ENCODE results near the gene CADPS2. TPM values are rescaled to one million over a fixed set of nuclear protein-coding genes. Genes with fewer than 3 reads are reported as not detected.

CADPS2 gene
- total RNA-seq, 1 donor from 2014 or later, result 3.1 TPM

GRCh38 chr7:122482212-122482611 lies 404.0 kb downstream of the CADPS2 start:
- no peak for TF ChIP-seq CTCF (conservative IDR thresholded peaks at IDR 0.05)
- Mint-ChIP-seq H3K36me3 (ENCODE audit: low read depth) (no peaks in the 10 kb centered on the region), H3K4me3 (no peak overlapping the region), H3K27me3 (ENCODE audit: low read depth) (no peaks in the 10 kb centered on the region), H3K4me1 (no peaks in the 10 kb centered on the region), H3K27ac (ENCODE audit: unreplicated experiment) (no peak overlapping the region), H3K9me3 (no peaks in the 10 kb centered on the region)
- no peak for DNase-seq (ENCODE audit: low read depth, low spot score)

GRCh38 chr7:122470859-122471258 lies 415.4 kb downstream of the CADPS2 start:
- H3K36me3 Mint-ChIP-seq (ENCODE audit: low read depth), result no peaks in the 10 kb centered on the region
- H3K27me3 Mint-ChIP-seq (ENCODE audit: low read depth), result no peaks in the 10 kb centered on the region
- no peak overlapping the region for H3K27ac Mint-ChIP-seq (ENCODE audit: unreplicated experiment)
- DNase-seq (ENCODE audit: low read depth, low spot score), result no peak
- no peaks in the 10 kb centered on the region for H3K9me3 Mint-ChIP-seq
- no peak overlapping the region for H3K4me3 Mint-ChIP-seq
- H3K4me1 Mint-ChIP-seq, result peaks cover 31% of the 10 kb centered on the region
- TF ChIP-seq CTCF (conservative IDR thresholded peaks at IDR 0.05), result no peak

DNA sequence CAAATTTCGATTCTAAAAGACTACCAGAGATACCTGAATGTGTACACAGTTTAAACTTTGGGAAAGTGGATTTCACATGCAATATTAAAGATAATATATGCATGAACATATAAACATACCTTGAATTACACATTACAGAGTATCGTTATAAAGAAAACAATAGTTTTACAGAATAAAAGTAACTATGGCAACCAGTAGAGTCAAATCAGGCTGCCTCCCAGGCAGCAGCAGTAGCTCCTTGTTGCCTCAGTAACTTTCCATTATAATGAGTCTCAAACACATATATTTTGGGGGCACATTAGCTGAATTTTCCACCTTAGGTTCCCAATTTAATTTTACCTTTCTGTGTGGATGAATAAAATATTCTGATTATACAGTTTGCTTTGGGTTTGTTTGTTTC lies 417.3 kb downstream of the CADPS2 start:
- no peaks in the 10 kb centered on the region for H3K27me3 Mint-ChIP-seq (ENCODE audit: low read depth)
- H3K27ac Mint-ChIP-seq (ENCODE audit: unreplicated experiment), result no peak overlapping the region
- no peak for DNase-seq (ENCODE audit: low read depth, low spot score)
- no peak for TF ChIP-seq CTCF (conservative IDR thresholded peaks at IDR 0.05)
- no peaks in the 10 kb centered on the region for H3K9me3 Mint-ChIP-seq
- no peak overlapping the region for H3K4me3 Mint-ChIP-seq
- peaks cover 31% of the 10 kb centered on the region for H3K4me1 Mint-ChIP-seq
- no peaks in the 10 kb centered on the region for H3K36me3 Mint-ChIP-seq (ENCODE audit: low read depth)

DNA sequence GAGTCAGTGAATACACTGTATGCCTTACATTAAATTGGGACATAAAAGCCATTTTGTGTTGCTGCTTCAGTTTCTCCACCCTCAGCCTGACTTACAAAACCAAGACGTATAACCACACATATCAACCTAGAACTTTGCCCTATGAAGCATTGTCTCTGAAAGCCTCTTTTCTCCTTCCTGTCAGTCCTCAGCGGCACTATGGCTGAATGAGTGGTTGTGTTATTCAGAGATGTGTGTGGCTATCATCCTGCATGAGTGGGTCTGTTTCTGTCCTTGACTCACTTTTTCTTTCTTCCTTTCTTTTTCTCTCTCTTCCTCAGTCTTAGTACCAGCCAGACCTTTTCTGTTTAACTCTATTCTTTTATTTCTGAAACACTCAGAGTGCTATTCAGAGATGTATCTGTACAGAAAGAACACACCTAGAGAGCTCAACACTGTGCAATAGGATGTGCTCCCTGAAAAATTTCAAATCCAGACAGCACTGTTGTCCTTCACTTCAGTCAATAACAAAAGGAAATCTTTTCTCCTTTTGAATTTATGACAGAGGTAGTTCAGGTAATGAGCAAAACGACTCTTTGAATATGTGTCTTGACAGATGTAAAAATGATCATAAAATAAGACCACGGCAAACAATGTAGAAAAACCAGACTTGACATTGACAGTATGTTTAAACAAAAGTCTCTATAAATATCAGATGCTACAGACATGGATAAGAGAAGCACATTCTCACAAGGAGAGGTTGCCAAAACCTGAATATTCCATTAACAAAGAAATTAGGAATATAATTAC lies 418.4 kb downstream of the CADPS2 start:
- Mint-ChIP-seq H3K4me3 (no peak overlapping the region), H3K27me3 (ENCODE audit: low read depth) (no peaks in the 10 kb centered on the region), H3K9me3 (no peaks in the 10 kb centered on the region), H3K36me3 (ENCODE audit: low read depth) (no peaks in the 10 kb centered on the region), H3K27ac (ENCODE audit: unreplicated experiment) (no peak overlapping the region), H3K4me1 (peaks cover 31% of the 10 kb centered on the region)
- DNase-seq (ENCODE audit: low read depth, low spot score), result no peak
- TF ChIP-seq CTCF (conservative IDR thresholded peaks at IDR 0.05), result no peak

- H3K4me1 Mint-ChIP-seq, result peaks cover 31% of the 10 kb centered on the region
- no peaks in the 10 kb centered on the region for H3K36me3 Mint-ChIP-seq (ENCODE audit: low read depth)
- DNase-seq (ENCODE audit: low read depth, low spot score), result no peak
- no peaks in the 10 kb centered on the region for H3K27me3 Mint-ChIP-seq (ENCODE audit: low read depth)
- H3K9me3 Mint-ChIP-seq, result no peaks in the 10 kb centered on the region
- H3K27ac Mint-ChIP-seq (ENCODE audit: unreplicated experiment), result no peak overlapping the region
- no peak for TF ChIP-seq CTCF (conservative IDR thresholded peaks at IDR 0.05)
- H3K4me3 Mint-ChIP-seq, result no peak overlapping the region
These were observed 421.0 kb downstream of the CADPS2 start for GRCh38 chr7:122465296-122465695.
